ENCODE results near the gene KHK.

KHK gene

GRCh38 chr2:27086724-27087593 lies at the start of gene KHK:
Gene KHK, plus strand, starts transcription at chr2:27086772. Its CDS starts 488 bp downstream, at chr2:27087260.
- H3K4me3 ChIP-seq, result peak within 1 kb of the TSS; percentile 57
- H3K27me3 ChIP-seq (ENCODE audit: low read depth), result no peaks in the 10 kb centered on the region
- H3K9me3 ChIP-seq, result no peaks in the 10 kb centered on the region
- peaks cover 12% of the 10 kb centered on the region for H3K4me1 ChIP-seq
- peak; percentile 37 to 82 for DNase-seq (ENCODE audit: low spot score in 2 of 2)
- in situ Hi-C loops (cut with MboI; ENCODE audit: low sequenced_read_pairs), result no loop called here
- H3K36me3 ChIP-seq (replicated peaks), result no peaks in the 10 kb centered on the region; the same call in 1 of the 2 replicates

GRCh38 chr2:27038012-27038411 lies 48.6 kb upstream of the KHK start:
- H3K4me3 ChIP-seq, result no peak overlapping the region
- H3K4me1 ChIP-seq, result no peaks in the 10 kb centered on the region; the same call in 1 of the 2 replicates
- no peaks in the 10 kb centered on the region for H3K27me3 ChIP-seq (ENCODE audit: low read depth)
- peaks cover 66% of the 10 kb centered on the region for H3K36me3 ChIP-seq (replicated peaks)
- H3K9me3 ChIP-seq, result no peaks in the 10 kb centered on the region
- in situ Hi-C loops (cut with MboI; ENCODE audit: low sequenced_read_pairs), result no loop called here
- DNase-seq (ENCODE audit: low spot score in 2 of 2), result no peak

GRCh38 chr2:27038631-27039339 lies 47.8 kb upstream of the KHK start:
- Histone ChIP-seq H3K27me3 (ENCODE audit: low read depth) (no peaks in the 10 kb centered on the region), H3K4me1 (no peaks in the 10 kb centered on the region; the same call in 1 of the 2 replicates), H3K9me3 (peaks cover under 1% of the 10 kb centered on the region; the same call in 1 of the 2 replicates), H3K36me3 (replicated peaks) (peaks cover 64% of the 10 kb centered on the region), H3K4me3 (no peak overlapping the region)
- DNase-seq (ENCODE audit: low spot score in 2 of 2), result no peak
- in situ Hi-C loops (cut with MboI; ENCODE audit: low sequenced_read_pairs), result no loop called here

DNA sequence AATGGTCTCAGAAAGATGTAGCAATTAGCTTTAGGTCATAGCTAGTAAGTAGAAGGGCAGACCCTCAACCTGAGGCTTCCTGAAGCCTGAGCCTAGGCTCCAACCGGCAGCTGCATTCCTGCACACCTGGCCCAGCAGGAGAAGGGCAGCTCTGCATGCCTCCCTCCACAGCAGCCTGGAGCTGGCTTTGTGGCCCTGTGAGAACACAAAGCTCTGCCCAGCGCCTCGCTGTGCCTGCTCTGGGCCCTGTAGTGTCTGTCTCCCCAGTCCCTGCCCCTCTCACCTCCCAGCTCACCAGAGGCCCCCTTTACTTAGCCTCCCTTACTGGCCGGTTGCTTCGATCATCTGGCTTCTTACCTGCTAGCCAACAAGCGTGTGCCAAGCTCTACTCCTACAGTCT lies 47.1 kb upstream of the KHK start:
- H3K9me3 ChIP-seq, result peaks cover 2% of the 10 kb centered on the region; the same call in 1 of the 2 replicates
- peaks cover 64% of the 10 kb centered on the region for H3K36me3 ChIP-seq (replicated peaks)
- no peaks in the 10 kb centered on the region for H3K27me3 ChIP-seq (ENCODE audit: low read depth)
- no peaks in the 10 kb centered on the region for H3K4me1 ChIP-seq
- in situ Hi-C loops (cut with MboI; ENCODE audit: low sequenced_read_pairs), result no loop called here
- H3K4me3 ChIP-seq, result no peak overlapping the region
- DNase-seq (ENCODE audit: low spot score in 2 of 2), result no peak

- Histone ChIP-seq H3K36me3 (replicated peaks) (peaks cover 61% of the 10 kb centered on the region), H3K4me3 (no peak overlapping the region), H3K4me1 (no peaks in the 10 kb centered on the region), H3K9me3 (peaks cover 2% of the 10 kb centered on the region; the same call in 1 of the 2 replicates), H3K27me3 (ENCODE audit: low read depth) (no peaks in the 10 kb centered on the region)
- DNase-seq (ENCODE audit: low spot score in 2 of 2), result no peak
- in situ Hi-C loops (cut with MboI; ENCODE audit: low sequenced_read_pairs), result no loop called here
Measured at GRCh38 chr2:27039871-27040270, 46.7 kb upstream of the KHK start.

DNA sequence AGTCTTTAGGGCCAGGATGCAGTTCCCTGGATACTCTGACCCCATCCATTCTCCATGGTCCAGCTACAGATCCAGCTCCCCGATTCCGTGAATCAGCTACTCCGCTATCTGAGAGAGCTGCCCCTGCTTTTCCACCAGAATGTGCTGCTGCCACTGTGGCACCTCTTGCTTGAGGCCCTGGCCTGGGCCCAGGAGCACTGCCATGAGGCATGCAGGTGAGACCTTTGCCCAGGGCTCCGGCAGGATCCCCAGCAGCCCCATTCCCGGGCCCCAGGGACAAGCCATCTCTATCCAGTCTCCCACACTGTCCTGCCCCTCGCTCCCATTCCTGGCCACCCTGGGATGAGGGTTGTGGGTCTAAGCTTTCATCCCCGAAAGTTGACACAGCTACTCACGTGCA lies 46.3 kb upstream of the KHK start:
- Histone ChIP-seq H3K9me3 (peaks cover 2% of the 10 kb centered on the region; the same call in 1 of the 2 replicates), H3K36me3 (replicated peaks) (peaks cover 57% of the 10 kb centered on the region), H3K27me3 (ENCODE audit: low read depth) (no peaks in the 10 kb centered on the region), H3K4me3 (no peak overlapping the region), H3K4me1 (peaks cover 3% of the 10 kb centered on the region)
- no peak for DNase-seq (ENCODE audit: low spot score in 2 of 2)
- in situ Hi-C loops (cut with MboI; ENCODE audit: low sequenced_read_pairs), result no loop called here

- DNase-seq (ENCODE audit: low spot score in 2 of 2), result no peak
- H3K36me3 ChIP-seq (replicated peaks), result peaks cover 42% of the 10 kb centered on the region
- H3K4me3 ChIP-seq, result no peak overlapping the region
- no peaks in the 10 kb centered on the region for H3K27me3 ChIP-seq (ENCODE audit: low read depth)
- in situ Hi-C loops (cut with MboI; ENCODE audit: low sequenced_read_pairs), result no loop called here
- peaks cover 2% of the 10 kb centered on the region; the same call in 1 of the 2 replicates for H3K9me3 ChIP-seq
- peaks cover 12% of the 10 kb centered on the region for H3K4me1 ChIP-seq
Measured at GRCh38 chr2:27041752-27042151, 44.8 kb upstream of the KHK start.

DNA sequence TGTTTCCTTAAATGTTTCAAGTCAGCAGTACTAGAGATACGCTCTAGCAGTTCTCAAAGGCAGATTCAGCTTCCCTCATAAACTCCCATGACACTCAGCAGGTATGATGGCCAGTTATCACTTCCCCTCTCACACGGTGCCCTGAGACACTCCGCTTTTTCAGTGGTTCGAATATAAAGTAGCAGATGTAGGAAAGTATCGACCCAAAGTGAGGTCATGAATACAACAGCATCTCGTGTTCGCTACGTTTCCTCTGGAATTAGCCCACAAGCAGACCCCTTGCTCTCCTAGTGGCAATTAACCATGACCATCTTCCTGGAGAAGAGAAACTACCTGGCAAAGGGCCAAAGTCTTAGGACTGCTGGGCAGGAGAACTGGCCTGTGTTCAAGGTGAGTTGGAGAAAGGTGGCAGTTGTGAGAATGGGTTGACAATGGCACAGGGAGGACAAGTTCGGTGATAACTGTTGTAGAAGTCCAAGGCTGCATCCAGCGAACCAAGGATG lies 44.4 kb upstream of the KHK start:
- Histone ChIP-seq H3K9me3 (peaks cover 2% of the 10 kb centered on the region; the same call in 1 of the 2 replicates), H3K4me3 (no peak overlapping the region), H3K4me1 (peaks cover 12% of the 10 kb centered on the region), H3K27me3 (ENCODE audit: low read depth) (no peaks in the 10 kb centered on the region), H3K36me3 (replicated peaks) (peaks cover 37% of the 10 kb centered on the region)
- in situ Hi-C loops (cut with MboI; ENCODE audit: low sequenced_read_pairs), result no loop called here
- no peak for DNase-seq (ENCODE audit: low spot score in 2 of 2)

- DNase-seq (ENCODE audit: low spot score in 2 of 2), result no peak
- Histone ChIP-seq H3K9me3 (peaks cover 2% of the 10 kb centered on the region; the same call in 1 of the 2 replicates), H3K27me3 (ENCODE audit: low read depth) (no peaks in the 10 kb centered on the region), H3K36me3 (replicated peaks) (peaks cover 28% of the 10 kb centered on the region), H3K4me3 (no peak overlapping the region), H3K4me1 (peaks cover 12% of the 10 kb centered on the region)
- in situ Hi-C loops (cut with MboI; ENCODE audit: low sequenced_read_pairs), result no loop called here
Measured at GRCh38 chr2:27042985-27043634, 43.5 kb upstream of the KHK start.

GRCh38 chr2:27049422-27050280 lies 36.9 kb upstream of the KHK start:
- peak; percentile 4 to 64 for DNase-seq (ENCODE audit: low spot score in 2 of 2)

GRCh38 chr2:27050281-27050995 lies 36.1 kb upstream of the KHK start:
- in situ Hi-C loops (cut with MboI; ENCODE audit: low sequenced_read_pairs), result no loop called here
- Histone ChIP-seq H3K27me3 (ENCODE audit: low read depth) (no peaks in the 10 kb centered on the region), H3K4me3 (peak overlapping the region; percentile 53), H3K4me1 (peaks cover 14% of the 10 kb centered on the region), H3K9me3 (peaks cover 4% of the 10 kb centered on the region; the same call in 1 of the 2 replicates), H3K36me3 (replicated peaks) (peaks cover 11% of the 10 kb centered on the region)
- DNase-seq (ENCODE audit: low spot score in 2 of 2), result peak; percentile 91 to 96

More at GRCh38 chr2:27049422-27050280, 36.9 kb upstream of the KHK start:
- in situ Hi-C loops (cut with MboI; ENCODE audit: low sequenced_read_pairs), result no loop called here
- Histone ChIP-seq H3K27me3 (ENCODE audit: low read depth) (no peaks in the 10 kb centered on the region), H3K9me3 (peaks cover 4% of the 10 kb centered on the region; the same call in 1 of the 2 replicates), H3K36me3 (replicated peaks) (peaks cover 3% of the 10 kb centered on the region), H3K4me3 (peak overlapping the region; percentile 53), H3K4me1 (peaks cover 19% of the 10 kb centered on the region)
